Large intestine (tissue), 3 donors: ENCODE results near the gene EPAS1. TPM values are rescaled to one million over a fixed set of nuclear protein-coding genes. Genes with fewer than 3 reads are reported as not detected.

Experiments used
- DNase-seq, 2 donors: peaks; one replicate each; pipeline versions ENCODE4 v3.0.0 to v3.0.0-alpha.2; 2013
- H3K27ac ChIP-seq: one replicate; pipeline ENCODE4 v1.5.1; 2013; ENCODE audit warnings: low read length
- H3K27me3 ChIP-seq: 2 replicates; pipeline ENCODE4 v1.6.1; 2013; ENCODE audit warnings: low read length; ENCODE audit not compliant: control insufficient read depth, insufficient read depth
- H3K36me3 ChIP-seq: 2 replicates; pipeline ENCODE4 v1.6.1; 2013; ENCODE audit warnings: low read length; ENCODE audit not compliant: control insufficient read depth, insufficient read depth
- H3K4me1 ChIP-seq: one replicate; pipeline ENCODE4 v1.6.1; 2013; ENCODE audit warnings: low read length; ENCODE audit not compliant: control insufficient read depth, insufficient read depth
- H3K4me3 ChIP-seq: one replicate; pipeline ENCODE4 v1.5.1; 2013; ENCODE audit warnings: low read length
- H3K9me3 ChIP-seq: one replicate; pipeline ENCODE4 v1.6.1; 2013; ENCODE audit warnings: mild to moderate bottlenecking, low read depth, low read length, moderate library complexity; ENCODE audit not compliant: control insufficient read depth
- WGBS: methylation state at CpG from one replicate; pipeline ENCODE4 v1.1.5; 2013; ENCODE audit warnings: low lambda C conversion rate; ENCODE audit not compliant: insufficient coverage; 5-methylcytosine and 5-hydroxymethylcytosine counted together
- polyA plus RNA-seq: library from polyadenylated mRNA; unstranded; fragments of 120-200 nt; gene quantifications from one replicate; pipeline ENCODE4 v1.2.1, GENCODE V29; 2013

The EPAS1 gene
- polyA plus RNA-seq, 1 donor: 30.7 TPM

DNA sequence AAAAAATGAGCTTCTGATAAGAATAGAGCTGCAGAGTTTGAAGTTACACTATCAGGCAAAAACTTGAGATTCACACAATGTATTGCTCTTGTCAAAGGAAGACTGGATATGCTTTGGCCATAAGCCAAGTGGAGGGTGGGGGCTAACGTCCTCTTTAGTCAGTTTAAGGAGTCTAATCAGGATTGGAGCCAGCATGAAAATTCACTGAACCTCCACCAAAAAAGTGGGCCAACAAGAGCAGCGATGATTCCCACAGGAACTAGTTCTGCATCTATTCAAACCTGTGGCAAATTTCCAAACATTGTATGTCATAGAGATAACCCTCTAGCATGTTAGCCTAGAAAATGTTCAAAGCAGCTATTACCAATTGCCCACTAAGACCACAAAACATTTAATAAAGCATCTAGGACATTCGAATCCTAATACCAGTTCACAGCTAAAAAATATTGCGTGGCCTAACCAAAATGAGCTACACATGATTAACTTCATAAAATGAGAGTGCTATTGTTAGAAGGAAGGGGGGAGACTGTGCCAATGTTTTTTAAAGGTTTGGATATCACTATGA, 138.7 kb downstream of the EPAS1 start:
- H3K36me3 ChIP-seq: no peaks in the 10 kb centered on the region
- no peaks in the 10 kb centered on the region for H3K9me3 ChIP-seq
- no peaks in the 10 kb centered on the region for H3K4me1 ChIP-seq
- no peaks in the 10 kb centered on the region for H3K27me3 ChIP-seq
- H3K27ac ChIP-seq: no peak overlapping the region
- WGBS: 100% methylated on average over 2 of the region's 4 CpGs
- no peak for DNase-seq
- no peak overlapping the region for H3K4me3 ChIP-seq

Other genes starting within 250 kb of the EPAS1 start
- not detected for gene TMEM247, start 182.2 kb downstream of the EPAS1 start, polyA plus RNA-seq
- 41.3 TPM for gene RHOQ, start 245.1 kb downstream of the EPAS1 start, polyA plus RNA-seq
- 3.8 TPM for gene ATP6V1E2, start 245.2 kb downstream of the EPAS1 start, polyA plus RNA-seq